ENCODE results near the gene CPVL.
"Not testable (repeated sequence)": the region's sequence is repeated elsewhere in the genome, so short reads cannot be mapped to it uniquely, and the experiment has no call there.

Gene CPVL

GRCh38 chr7:29106669-29106988 is 39.7 kb downstream of the CPVL start:
- Histone ChIP-seq H3K4me3 (no peak overlapping the region), H3K4me1 (no peaks in the 10 kb centered on the region), H3K27me3 (ENCODE audit: low read depth) (no peaks in the 10 kb centered on the region), H3K9me3 (no peaks in the 10 kb centered on the region), H3K36me3 (replicated peaks) (no peaks in the 10 kb centered on the region; the same call in 1 of the 2 replicates)
- in situ Hi-C loops (cut with MboI; ENCODE audit: low sequenced_read_pairs): loop anchor here (5.0 kb wide), 2 partner anchors 184 to 301 kb away; no protein-coding TSS in a partner anchor
- no peak for DNase-seq (ENCODE audit: low spot score in 2 of 2)

GRCh38 chr7:29105752-29106668 is 40.3 kb downstream of the CPVL start:
- H3K36me3 ChIP-seq (replicated peaks): no peaks in the 10 kb centered on the region
- H3K4me1 ChIP-seq: no peaks in the 10 kb centered on the region; the same call in 1 of the 2 replicates
- H3K4me3 ChIP-seq: no peak overlapping the region
- peak; percentile 60 to 63 for DNase-seq (ENCODE audit: low spot score in 2 of 2)
- in situ Hi-C loops (cut with MboI; ENCODE audit: low sequenced_read_pairs): loop anchor here (5.0 kb wide), 2 partner anchors 184 to 301 kb away; no protein-coding TSS in a partner anchor
- no peaks in the 10 kb centered on the region for H3K27me3 ChIP-seq (ENCODE audit: low read depth)
- no peaks in the 10 kb centered on the region for H3K9me3 ChIP-seq

- H3K27me3 ChIP-seq (ENCODE audit: low read depth): no peaks in the 10 kb centered on the region
- no peaks in the 10 kb centered on the region for H3K9me3 ChIP-seq
- peaks cover 5% of the 10 kb centered on the region; the same call in 1 of the 2 replicates for H3K4me1 ChIP-seq
- no peak overlapping the region for H3K4me3 ChIP-seq
- no peak for DNase-seq (ENCODE audit: low spot score in 2 of 2)
- H3K36me3 ChIP-seq (replicated peaks): no peaks in the 10 kb centered on the region
- in situ Hi-C loops (cut with MboI; ENCODE audit: low sequenced_read_pairs): loop anchor here (5.0 kb wide), 2 partner anchors 183 to 302 kb away; no protein-coding TSS in a partner anchor
Measured at GRCh38 chr7:29105191-29105590, 41.1 kb downstream of the CPVL start.

GRCh38 chr7:29102558-29103151 is 43.7 kb downstream of the CPVL start:
- Histone ChIP-seq H3K27me3 (ENCODE audit: low read depth) (no peaks in the 10 kb centered on the region), H3K4me1 (peaks cover 5% of the 10 kb centered on the region; the same call in 1 of the 2 replicates), H3K9me3 (no peaks in the 10 kb centered on the region), H3K36me3 (replicated peaks) (no peaks in the 10 kb centered on the region), H3K4me3 (no peak overlapping the region)
- in situ Hi-C loops (cut with MboI; ENCODE audit: low sequenced_read_pairs): no loop called here
- peak; percentile 48 to 80 for DNase-seq (ENCODE audit: low spot score in 2 of 2)

- in situ Hi-C loops (cut with MboI; ENCODE audit: low sequenced_read_pairs): no loop called here
- H3K4me3 ChIP-seq: no peak overlapping the region
- H3K27me3 ChIP-seq (ENCODE audit: low read depth): no peaks in the 10 kb centered on the region
- peaks cover 5% of the 10 kb centered on the region; the same call in 1 of the 2 replicates for H3K4me1 ChIP-seq
- no peaks in the 10 kb centered on the region for H3K36me3 ChIP-seq (replicated peaks)
- H3K9me3 ChIP-seq: no peaks in the 10 kb centered on the region
- DNase-seq (ENCODE audit: low spot score in 2 of 2): no peak
Measured at GRCh38 chr7:29100924-29101323, 45.4 kb downstream of the CPVL start.

- Histone ChIP-seq H3K9me3 (no peaks in the 10 kb centered on the region), H3K36me3 (replicated peaks) (no peaks in the 10 kb centered on the region), H3K4me3 (no peak overlapping the region), H3K27me3 (ENCODE audit: low read depth) (no peaks in the 10 kb centered on the region), H3K4me1 (peaks cover 5% of the 10 kb centered on the region; the same call in 1 of the 2 replicates)
- no peak for DNase-seq (ENCODE audit: low spot score in 2 of 2)
- in situ Hi-C loops (cut with MboI; ENCODE audit: low sequenced_read_pairs): no loop called here
Measured at GRCh38 chr7:29099896-29100847, 46.2 kb downstream of the CPVL start.

- DNase-seq (ENCODE audit: low spot score in 2 of 2): no peak
- Histone ChIP-seq H3K9me3 (no peaks in the 10 kb centered on the region), H3K27me3 (ENCODE audit: low read depth) (no peaks in the 10 kb centered on the region), H3K4me3 (no peak overlapping the region), H3K4me1 (peaks cover 5% of the 10 kb centered on the region; the same call in 1 of the 2 replicates), H3K36me3 (replicated peaks) (no peaks in the 10 kb centered on the region)
- in situ Hi-C loops (cut with MboI; ENCODE audit: low sequenced_read_pairs): no loop called here
Measured at GRCh38 chr7:29096446-29096730, 49.9 kb downstream of the CPVL start.

- in situ Hi-C loops (cut with MboI; ENCODE audit: low sequenced_read_pairs): no loop called here
- DNase-seq (ENCODE audit: low spot score in 2 of 2): no peak
- H3K4me1 ChIP-seq: peaks cover 3% of the 10 kb centered on the region
- H3K27me3 ChIP-seq (ENCODE audit: low read depth): no peaks in the 10 kb centered on the region
- no peak overlapping the region for H3K4me3 ChIP-seq
- no peaks in the 10 kb centered on the region for H3K36me3 ChIP-seq (replicated peaks)
- H3K9me3 ChIP-seq: no peaks in the 10 kb centered on the region
Measured at GRCh38 chr7:29095631-29096445, 50.5 kb downstream of the CPVL start.

- H3K4me1 ChIP-seq; H3K27me3 ChIP-seq (ENCODE audit: low read depth); in situ Hi-C loops (cut with MboI; ENCODE audit: low sequenced_read_pairs); H3K9me3 ChIP-seq; DNase-seq (ENCODE audit: low spot score in 2 of 2); H3K4me3 ChIP-seq; H3K36me3 ChIP-seq (replicated peaks): not testable (repeated sequence)
Measured at GRCh38 chr7:29093091-29093490, 53.2 kb downstream of the CPVL start.

- 0 out of 2 replicates have a peak, but pooled peaks cover 4% of the 10 kb centered on the region for H3K36me3 ChIP-seq (replicated peaks)
- H3K4me1 ChIP-seq: no peaks in the 10 kb centered on the region; the same call in 1 of the 2 replicates
- in situ Hi-C loops (cut with MboI; ENCODE audit: low sequenced_read_pairs): no loop called here
- H3K27me3 ChIP-seq (ENCODE audit: low read depth): no peaks in the 10 kb centered on the region
- H3K4me3 ChIP-seq: no peak overlapping the region
- no peaks in the 10 kb centered on the region for H3K9me3 ChIP-seq
- DNase-seq (ENCODE audit: low spot score in 2 of 2): no peak
Measured at GRCh38 chr7:29091715-29092114, 54.6 kb downstream of the CPVL start.

- in situ Hi-C loops (cut with MboI; ENCODE audit: low sequenced_read_pairs): no loop called here
- DNase-seq (ENCODE audit: low spot score in 2 of 2): peak in 1 of 2 experiments; percentile 26
- H3K9me3 ChIP-seq: no peaks in the 10 kb centered on the region
- H3K27me3 ChIP-seq (ENCODE audit: low read depth): no peaks in the 10 kb centered on the region
- H3K4me1 ChIP-seq: no peaks in the 10 kb centered on the region; the same call in 1 of the 2 replicates
- no peak overlapping the region for H3K4me3 ChIP-seq
- 0 out of 2 replicates have a peak, but pooled peaks cover 4% of the 10 kb centered on the region for H3K36me3 ChIP-seq (replicated peaks)
Measured at GRCh38 chr7:29090836-29091601, 55.3 kb downstream of the CPVL start.

- DNase-seq (ENCODE audit: low spot score in 2 of 2): no peak
- in situ Hi-C loops (cut with MboI; ENCODE audit: low sequenced_read_pairs): no loop called here
- 0 out of 2 replicates have a peak, but pooled peaks cover 4% of the 10 kb centered on the region for H3K36me3 ChIP-seq (replicated peaks)
- no peak overlapping the region for H3K4me3 ChIP-seq
- H3K4me1 ChIP-seq: no peaks in the 10 kb centered on the region; the same call in 1 of the 2 replicates
- H3K27me3 ChIP-seq (ENCODE audit: low read depth): no peaks in the 10 kb centered on the region
- H3K9me3 ChIP-seq: no peaks in the 10 kb centered on the region
Measured at GRCh38 chr7:29090151-29090805, 56.1 kb downstream of the CPVL start.
